ENCODE measurements around the gene FANCB. TPM values are rescaled to one million over a fixed set of nuclear protein-coding genes. Genes with fewer than 3 reads are reported as not detected.

The FANCB gene
- total and polyA plus RNA-seq, 2 of the 13 experiments (the other 11 are each of a cell fraction or from before 2014, with no cell fraction given), result 1.0 to 5.8 TPM

DNA sequence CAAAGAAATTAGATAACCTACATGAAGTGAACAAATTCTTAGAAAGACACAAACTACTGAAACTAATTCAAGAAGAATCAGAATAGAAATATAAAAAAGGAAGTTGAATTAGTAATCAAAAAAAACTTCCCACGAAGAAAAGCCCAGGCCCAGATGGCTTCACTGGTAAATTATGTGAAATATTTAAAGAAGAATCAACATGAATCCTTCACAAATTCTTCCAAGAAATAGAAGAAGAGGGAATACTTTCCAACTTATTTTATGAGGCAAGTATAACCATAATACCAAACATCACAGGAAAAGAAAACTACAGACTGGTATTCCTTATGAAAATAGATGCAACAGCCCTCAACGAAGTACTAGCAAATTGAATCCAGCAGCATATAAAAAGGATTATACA lies 31.0 kb upstream of the FANCB start:
- 100% methylated on average over 2 of the region's 2 CpGs for WGBS (ENCODE audit: low lambda C conversion rate)
- in situ Hi-C loops (cut with HindIII; ENCODE audit: extremely low pct_ligation_motif_present, low pct_unique_long_range_greater_than_20kb), result no loop called here

More for the DNA sequence above, 31.0 kb upstream of the FANCB start:
- ATAC-seq (no peak), FAIRE-seq (no peak), DNase-seq (ENCODE audit: low spot score) (no peak)
- TF ChIP-seq MEIS2 (CRISPR knock-in tag; IDR thresholded peaks at IDR 0.05) (no peak), NFIC (IDR thresholded peaks at IDR 0.05; ENCODE audit: low read length) (no peak), SPEN (CRISPR knock-in tag; IDR thresholded peaks at IDR 0.05; ENCODE audit: low read depth) (no peak), ZNF577 (CRISPR knock-in tag; IDR thresholded peaks at IDR 0.05; ENCODE audit: borderline replicate concordance, low read depth) (no peak), CBFB (CRISPR knock-in tag; IDR thresholded peaks at IDR 0.05) (no peak), TEAD3 (CRISPR knock-in tag; optimal IDR thresholded peaks at IDR 0.05; ENCODE audit: borderline replicate concordance) (no peak), BCL6 (CRISPR knock-in tag; IDR thresholded peaks at IDR 0.05) (no peak), IKZF4 (CRISPR knock-in tag; IDR thresholded peaks at IDR 0.05; ENCODE audit: borderline replicate concordance, low read depth, not compliant biosample characterization) (no peak), STAT6 (CRISPR knock-in tag; IDR thresholded peaks at IDR 0.05; ENCODE audit: borderline replicate concordance) (no peak), ZSCAN31 (CRISPR knock-in tag; IDR thresholded peaks at IDR 0.05; ENCODE audit: low read depth) (no peak), ZSCAN25 (CRISPR knock-in tag; IDR thresholded peaks at IDR 0.05) (no peak), ZNF446 (CRISPR knock-in tag; IDR thresholded peaks at IDR 0.05) (no peak), HNRNPUL1 (IDR thresholded peaks at IDR 0.05; ENCODE audit: low read depth, low read length) (no peak), SIX1 (CRISPR knock-in tag; IDR thresholded peaks at IDR 0.05; ENCODE audit: borderline replicate concordance) (no peak), ZFAT (CRISPR knock-in tag; conservative IDR thresholded peaks at IDR 0.05) (no peak)
- TF ChIP-seq, protein P1, sequence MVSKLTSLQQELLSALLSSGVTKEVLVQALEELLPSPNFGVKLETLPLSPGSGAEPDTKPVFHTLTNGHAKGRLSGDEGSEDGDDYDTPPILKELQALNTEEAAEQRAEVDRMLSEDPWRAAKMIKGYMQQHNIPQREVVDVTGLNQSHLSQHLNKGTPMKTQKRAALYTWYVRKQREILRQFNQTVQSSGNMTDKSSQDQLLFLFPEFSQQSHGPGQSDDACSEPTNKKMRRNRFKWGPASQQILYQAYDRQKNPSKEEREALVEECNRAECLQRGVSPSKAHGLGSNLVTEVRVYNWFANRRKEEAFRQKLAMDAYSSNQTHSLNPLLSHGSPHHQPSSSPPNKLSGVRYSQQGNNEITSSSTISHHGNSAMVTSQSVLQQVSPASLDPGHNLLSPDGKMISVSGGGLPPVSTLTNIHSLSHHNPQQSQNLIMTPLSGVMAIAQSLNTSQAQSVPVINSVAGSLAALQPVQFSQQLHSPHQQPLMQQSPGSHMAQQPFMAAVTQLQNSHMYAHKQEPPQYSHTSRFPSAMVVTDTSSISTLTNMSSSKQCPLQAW (CRISPR knock-in tag; IDR thresholded peaks at IDR 0.05), result no peak
- TF ChIP-seq, protein P2, sequence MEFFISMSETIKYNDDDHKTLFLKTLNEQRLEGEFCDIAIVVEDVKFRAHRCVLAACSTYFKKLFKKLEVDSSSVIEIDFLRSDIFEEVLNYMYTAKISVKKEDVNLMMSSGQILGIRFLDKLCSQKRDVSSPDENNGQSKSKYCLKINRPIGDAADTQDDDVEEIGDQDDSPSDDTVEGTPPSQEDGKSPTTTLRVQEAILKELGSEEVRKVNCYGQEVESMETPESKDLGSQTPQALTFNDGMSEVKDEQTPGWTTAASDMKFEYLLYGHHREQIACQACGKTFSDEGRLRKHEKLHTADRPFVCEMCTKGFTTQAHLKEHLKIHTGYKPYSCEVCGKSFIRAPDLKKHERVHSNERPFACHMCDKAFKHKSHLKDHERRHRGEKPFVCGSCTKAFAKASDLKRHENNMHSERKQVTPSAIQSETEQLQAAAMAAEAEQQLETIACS (CRISPR knock-in tag; IDR thresholded peaks at IDR 0.05), result no peak
- no TSS peak for BruUV-seq (replicated peaks)
- Histone ChIP-seq H3K4me3 (replicated peaks in 1 of 3; ENCODE audit: insufficient read depth in 1 of 3, low read depth in 2 of 3, low read length in 3 of 3) (no peak overlapping the region), H3K9me3 (ENCODE audit: low read length) (no peaks in the 10 kb centered on the region), H4K20me1 (ENCODE audit: insufficient read depth, low read length) (no peaks in the 10 kb centered on the region), H3K4me1 (ENCODE audit: insufficient read depth, low read length) (no peaks in the 10 kb centered on the region), H3K4me2 (ENCODE audit: low read depth, low read length) (no peak overlapping the region), H3K79me2 (ENCODE audit: insufficient read depth, low read length) (no peaks in the 10 kb centered on the region), H3K9ac (ENCODE audit: insufficient read depth, low read depth, low read length) (no peak overlapping the region), H3K27ac (ENCODE audit: extremely low read length, insufficient read depth, low read length) (no peak overlapping the region), H2AFZ (ENCODE audit: low read length) (no peak overlapping the region), H3K36me3 (replicated peaks in 1 of 2; ENCODE audit: control insufficient read depth in 1 of 2, insufficient read depth in 2 of 2, low read length in 2 of 2) (no peaks in the 10 kb centered on the region; a peak in 1 of 5 replicates), H3K27me3 (ENCODE audit: control insufficient read depth in 1 of 2, insufficient read depth in 2 of 2, low read length in 2 of 2) (no peaks in the 10 kb centered on the region)
- ChIA-PET CTCF (ENCODE audit: low intra/inter-chr PET ratio, low total read pairs) (no interaction called here), POLR2A (no interaction called here)
- intact Hi-C loops (cut with micrococcal nuclease; ENCODE audit: unreplicated experiment), result no loop called here
